GM12892 (cell line): ENCODE results near the gene CDC42BPB.

Source experiments
- POLR2A ChIP-seq: IDR thresholded peaks from 2 replicates; pipeline ENCODE4 v1.6.1; 2011; ENCODE audit warnings: low read depth, low read length, control low read depth
- POLR2AphosphoS5 ChIP-seq: IDR thresholded peaks from 2 replicates; pipeline ENCODE4 v1.6.1; 2011; ENCODE audit warnings: low read depth, low read length, control low read depth

- TF ChIP-seq POLR2A: no peak
- TF ChIP-seq POLR2AphosphoS5: no peak
These were observed 7.1 kb upstream of the CDC42BPB start for GRCh38 chr14:103064436-103064835.
